AG09319 (cell line): ENCODE data around the gene PRR19.

Experiments used
- DNase-seq: peaks from one replicate; pipeline ENCODE4 v3.0.0-alpha.2; 2010; ENCODE audit warnings: low read depth; ENCODE audit errors: extremely low read depth
- TF ChIP-seq, protein P1 (sequence below): IDR thresholded peaks from 2 replicates; pipeline ENCODE4 v1.5.1; 2011; ENCODE audit warnings: low read depth, mild to moderate bottlenecking, inconsistent platforms, low read length, moderate library complexity

PRR19 gene

GRCh38 chr19:42273407-42274064 is 28.4 kb upstream of the PRR19 start:
- DNase-seq, result no peak
- TF ChIP-seq, protein P1, sequence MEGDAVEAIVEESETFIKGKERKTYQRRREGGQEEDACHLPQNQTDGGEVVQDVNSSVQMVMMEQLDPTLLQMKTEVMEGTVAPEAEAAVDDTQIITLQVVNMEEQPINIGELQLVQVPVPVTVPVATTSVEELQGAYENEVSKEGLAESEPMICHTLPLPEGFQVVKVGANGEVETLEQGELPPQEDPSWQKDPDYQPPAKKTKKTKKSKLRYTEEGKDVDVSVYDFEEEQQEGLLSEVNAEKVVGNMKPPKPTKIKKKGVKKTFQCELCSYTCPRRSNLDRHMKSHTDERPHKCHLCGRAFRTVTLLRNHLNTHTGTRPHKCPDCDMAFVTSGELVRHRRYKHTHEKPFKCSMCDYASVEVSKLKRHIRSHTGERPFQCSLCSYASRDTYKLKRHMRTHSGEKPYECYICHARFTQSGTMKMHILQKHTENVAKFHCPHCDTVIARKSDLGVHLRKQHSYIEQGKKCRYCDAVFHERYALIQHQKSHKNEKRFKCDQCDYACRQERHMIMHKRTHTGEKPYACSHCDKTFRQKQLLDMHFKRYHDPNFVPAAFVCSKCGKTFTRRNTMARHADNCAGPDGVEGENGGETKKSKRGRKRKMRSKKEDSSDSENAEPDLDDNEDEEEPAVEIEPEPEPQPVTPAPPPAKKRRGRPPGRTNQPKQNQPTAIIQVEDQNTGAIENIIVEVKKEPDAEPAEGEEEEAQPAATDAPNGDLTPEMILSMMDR, result no peak

DNA sequence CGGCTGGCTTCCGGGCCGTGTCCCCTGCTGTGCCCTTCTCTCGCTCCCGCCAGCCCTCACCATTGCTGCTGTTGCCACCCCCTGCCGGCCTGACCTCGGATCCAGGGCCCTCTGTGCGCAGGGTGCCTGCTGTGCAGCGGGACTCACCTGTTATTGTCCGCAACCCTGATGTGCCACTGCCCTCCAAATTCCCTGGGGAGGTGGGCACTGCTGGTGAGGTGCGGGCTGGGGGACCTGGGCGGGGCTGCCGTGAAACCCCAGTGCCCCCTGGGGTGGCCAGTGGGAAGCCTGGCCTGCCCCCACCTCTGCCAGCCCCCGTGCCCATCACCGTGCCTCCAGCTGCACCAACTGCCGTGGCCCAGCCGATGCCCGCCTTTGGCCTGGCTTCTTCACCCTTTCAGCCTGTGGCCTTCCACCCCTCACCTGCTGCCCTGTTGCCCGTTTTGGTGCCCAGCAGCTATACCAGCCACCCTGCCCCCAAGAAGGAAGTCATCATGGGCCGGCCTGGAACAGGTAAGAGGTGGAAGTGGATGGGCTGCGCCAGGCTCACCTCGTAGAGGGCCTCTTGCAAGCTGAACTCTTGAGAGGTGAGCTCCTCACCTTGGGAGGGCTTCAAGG is 27.8 kb upstream of the PRR19 start:
- DNase-seq, result no peak
- TF ChIP-seq, protein P1, result no peak

GRCh38 chr19:42275103-42275502 is 26.8 kb upstream of the PRR19 start:
- DNase-seq, result no peak
- TF ChIP-seq, protein P1, result no peak

GRCh38 chr19:42275517-42275916 is 26.4 kb upstream of the PRR19 start:
- DNase-seq, result no peak
- TF ChIP-seq, protein P1, result no peak

- TF ChIP-seq, protein P1, result no peak
- no peak for DNase-seq
Measured at GRCh38 chr19:42276284-42276683, 25.6 kb upstream of the PRR19 start.

DNA sequence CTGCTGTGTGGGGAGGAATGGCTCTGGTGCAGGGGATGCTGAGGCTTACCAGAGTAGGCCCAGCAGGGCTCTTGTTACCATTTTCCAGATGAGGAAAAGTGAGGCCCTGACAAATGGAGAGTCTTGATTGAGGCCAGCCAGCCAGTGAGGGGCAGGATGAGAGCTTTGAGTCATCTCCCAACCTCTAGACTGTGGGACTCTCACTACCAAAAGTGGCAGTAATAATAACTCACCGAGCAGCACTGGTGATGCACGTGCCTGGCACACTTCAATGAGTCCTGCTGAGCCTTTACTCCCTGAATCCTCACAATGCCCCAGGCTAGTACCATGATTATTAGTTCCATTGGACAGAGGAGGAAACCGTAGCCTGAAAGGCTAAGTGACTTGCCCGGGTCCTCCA is 25.1 kb upstream of the PRR19 start:
- no peak for DNase-seq
- TF ChIP-seq, protein P1, result no peak

GRCh38 chr19:42277821-42278451 is 24.0 kb upstream of the PRR19 start:
- TF ChIP-seq, protein P1, result no peak
- no peak for DNase-seq
